ENCODE measurements around the gene GGA2. TPM values are rescaled to one million over a fixed set of nuclear protein-coding genes. Genes with fewer than 3 reads are reported as not detected.
"Not testable (repeated sequence)": the region's sequence is repeated elsewhere in the genome, so short reads cannot be mapped to it uniquely, and the experiment has no call there.

Gene GGA2
- polyA plus RNA-seq, 3 donors: 17.6 to 33.4 (median 22.8) TPM

DNA sequence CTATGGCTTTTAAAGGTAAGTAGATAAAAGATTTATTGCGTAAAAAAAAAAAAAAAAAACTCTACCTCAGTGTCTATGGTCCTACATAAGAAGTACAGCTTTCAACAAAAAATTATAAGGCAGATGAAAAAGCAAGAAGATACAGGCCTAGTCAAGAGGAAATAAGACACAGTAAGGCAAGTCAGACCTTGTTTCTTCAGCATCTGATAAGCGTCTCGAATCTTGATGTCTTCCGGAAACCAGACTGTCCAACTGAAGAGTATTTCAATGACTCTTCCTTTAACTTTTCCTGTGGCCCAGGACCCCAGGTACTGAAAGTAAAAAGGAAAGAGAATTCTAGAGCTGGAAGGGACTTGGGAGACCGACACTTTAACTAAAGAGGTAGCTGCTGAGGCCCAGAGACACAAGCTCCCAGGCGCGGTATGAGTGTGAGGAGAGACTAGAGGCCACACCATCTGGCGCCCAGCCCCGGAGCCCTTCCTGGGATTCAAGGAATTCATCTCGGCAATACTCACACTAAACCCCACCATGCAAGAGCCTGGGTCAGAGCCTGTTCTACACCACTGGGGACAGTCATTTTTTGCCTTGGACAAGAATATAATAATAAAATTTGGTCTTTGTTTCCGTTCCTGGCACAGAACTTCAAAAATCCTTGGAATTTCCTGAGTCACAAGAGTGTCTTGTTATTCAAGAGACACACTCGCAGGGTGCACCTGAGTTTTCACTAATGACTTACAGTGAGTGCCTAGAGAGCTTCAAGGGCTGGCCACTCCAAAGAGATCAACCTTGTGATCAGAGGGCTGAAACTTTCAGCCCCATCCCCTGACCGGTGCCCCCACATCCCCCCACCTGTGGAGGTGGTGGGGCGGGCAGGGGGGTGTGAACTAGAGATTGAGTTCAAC lies 18.6 kb downstream of the GGA2 start:
- no peak overlapping the region for H3K27ac ChIP-seq (ENCODE audit: low read depth, low read length)
- WGBS, 3 donors: 79 to 84% (median 79%) methylated on average over 14 of the region's 14 CpGs

DNA sequence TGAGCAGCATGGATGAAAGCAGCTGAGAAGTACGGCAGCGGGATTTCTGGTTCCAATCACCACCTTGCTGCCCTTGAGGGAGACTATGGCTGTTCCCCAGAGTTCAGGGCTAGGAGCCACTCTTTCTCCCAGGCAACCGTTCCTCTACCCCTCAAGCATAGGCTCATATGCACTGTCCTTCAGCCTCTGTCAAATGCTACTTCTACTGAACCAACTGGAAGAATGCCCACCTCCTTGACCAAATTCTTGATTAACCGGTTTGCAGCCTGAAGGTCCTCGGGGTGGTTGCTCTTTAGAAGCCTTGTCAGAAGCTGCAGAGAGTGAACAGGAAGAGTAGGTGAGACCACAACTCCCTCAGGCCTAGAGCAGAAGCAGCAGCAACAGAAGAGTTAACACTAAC lies 23.8 kb downstream of the GGA2 start:
- WGBS, 3 donors: 45 to 97% (median 95%) methylated on average over 5 of the region's 5 CpGs

GRCh38 chr16:23485841-23486240 lies 24.5 kb downstream of the GGA2 start:
- H3K27ac ChIP-seq (ENCODE audit: low read depth, low read length): no peak overlapping the region
- 93 to 96% (median 96%) methylated on average over 8 of the region's 8 CpGs for WGBS, 3 donors

More for the DNA sequence above, 23.8 kb downstream of the GGA2 start:
- no peak overlapping the region for H3K27ac ChIP-seq (ENCODE audit: low read depth, low read length)

- H3K27ac ChIP-seq (ENCODE audit: low read depth, low read length): no peak overlapping the region
- WGBS, 3 donors: 84 to 92% (median 88%) methylated on average over 2 of the region's 2 CpGs
Measured at GRCh38 chr16:23485257-23485614, 25.1 kb downstream of the GGA2 start.

- H3K27ac ChIP-seq (ENCODE audit: low read depth, low read length): no peak overlapping the region
- WGBS, 3 donors: 73 to 88% (median 77%) methylated on average over 8 of the region's 8 CpGs
Measured at GRCh38 chr16:23484510-23485256, 25.6 kb downstream of the GGA2 start.

DNA sequence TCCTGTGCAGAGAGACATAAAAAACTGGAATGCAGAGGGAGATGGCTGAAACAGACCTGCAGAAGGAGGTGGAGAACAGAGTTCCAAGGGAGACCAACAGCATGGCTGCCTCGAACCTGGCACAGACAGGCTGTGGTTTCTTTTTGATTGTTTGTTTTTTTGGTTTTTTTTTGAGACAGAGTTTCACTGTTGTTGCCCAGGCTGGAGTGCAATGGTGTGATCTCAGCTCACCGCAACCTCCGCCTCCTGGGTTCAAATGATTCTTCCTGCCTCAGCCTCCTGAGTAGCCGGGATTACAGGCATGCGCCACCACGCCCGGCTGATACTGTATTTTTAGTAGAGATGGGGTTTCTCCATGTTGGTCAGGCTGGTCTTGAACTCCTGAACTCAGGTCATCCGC lies 26.8 kb downstream of the GGA2 start:
- 94 to 96% (median 96%) methylated on average over 8 of the region's 8 CpGs for WGBS, 3 donors
- H3K27ac ChIP-seq (ENCODE audit: low read depth, low read length): not testable (repeated sequence)

GRCh38 chr16:23482778-23483177 lies 27.5 kb downstream of the GGA2 start:
- 87 to 92% (median 90%) methylated on average over 14 of the region's 14 CpGs for WGBS, 3 donors
- no peak overlapping the region for H3K27ac ChIP-seq (ENCODE audit: low read depth, low read length)

DNA sequence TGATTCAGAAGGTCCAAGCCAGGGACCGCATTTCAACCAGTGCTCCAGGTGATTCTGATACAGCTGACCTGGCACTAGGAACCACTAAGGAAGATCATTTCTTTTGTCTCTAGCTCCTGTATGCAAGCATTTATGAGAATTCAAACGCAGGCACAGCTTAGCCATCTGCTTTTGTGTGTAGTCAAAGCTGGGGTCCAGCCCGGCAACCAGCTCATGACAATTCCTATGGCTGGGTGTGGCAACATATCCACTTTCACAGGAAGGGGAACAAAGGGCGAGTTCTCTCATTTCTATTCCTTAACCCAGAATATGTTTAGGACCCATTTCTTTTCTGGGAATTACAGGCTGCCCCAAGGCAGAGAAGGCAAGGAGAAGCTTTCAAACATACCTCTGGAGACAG lies 30.0 kb downstream of the GGA2 start:
- 82 to 91% (median 84%) methylated on average over 4 of the region's 4 CpGs for WGBS, 3 donors
- H3K27ac ChIP-seq (ENCODE audit: low read depth, low read length): no peak overlapping the region

- 88 to 97% (median 91%) methylated on average over 3 of the region's 3 CpGs for WGBS, 3 donors
- no peak overlapping the region for H3K27ac ChIP-seq (ENCODE audit: low read depth, low read length)
Measured at GRCh38 chr16:23479138-23479537, 31.2 kb downstream of the GGA2 start.

DNA sequence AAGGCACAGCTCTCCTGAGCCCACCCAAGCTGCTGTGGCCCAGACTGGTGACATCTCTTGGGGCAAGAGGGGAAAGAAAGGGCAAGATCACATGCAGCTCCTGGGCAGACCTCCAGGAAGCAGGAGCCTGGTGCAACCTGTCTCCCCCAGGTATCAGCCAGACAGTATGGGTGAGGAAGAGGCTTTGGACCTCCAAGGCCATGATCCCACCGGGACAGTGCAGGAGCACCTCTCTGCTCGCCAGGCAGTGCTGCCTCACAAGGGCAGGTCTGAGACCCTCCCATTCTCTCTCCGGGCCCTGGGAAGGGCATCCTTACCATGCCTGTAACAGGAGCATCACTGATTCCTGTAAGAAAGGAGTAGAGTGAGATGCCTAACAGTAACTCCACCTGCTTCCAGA lies 31.7 kb downstream of the GGA2 start:
- no peak overlapping the region for H3K27ac ChIP-seq (ENCODE audit: low read depth, low read length)
- 92 to 99% (median 96%) methylated on average over 3 of the region's 3 CpGs for WGBS, 3 donors

DNA sequence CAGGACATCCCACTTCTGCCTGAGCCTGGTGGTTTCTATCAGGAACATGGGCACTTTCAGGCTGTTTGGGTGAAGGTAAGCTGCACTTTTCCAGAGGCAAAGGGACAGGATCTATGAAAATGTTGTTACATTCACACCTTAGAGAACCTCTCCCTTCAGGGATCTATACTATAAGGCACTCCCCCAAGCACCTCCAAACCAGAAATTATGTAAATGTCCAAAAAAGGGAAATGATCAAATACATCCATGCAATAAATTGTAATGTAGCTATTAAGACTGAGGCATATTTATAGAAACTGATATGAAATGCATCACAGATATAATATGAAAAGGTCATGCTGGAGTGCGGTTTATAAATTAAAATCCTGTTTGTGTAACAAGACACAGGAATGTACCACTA lies 34.0 kb downstream of the GGA2 start:
- no peak overlapping the region for H3K27ac ChIP-seq (ENCODE audit: low read depth, low read length)
- WGBS, 3 donors: 91 to 96% (median 95%) methylated on average over 1 of the region's 1 CpG

- WGBS, 3 donors: 67 to 85% (median 73%) methylated on average over 6 of the region's 6 CpGs
- H3K27ac ChIP-seq (ENCODE audit: low read depth, low read length): no peak overlapping the region
Measured at GRCh38 chr16:23469814-23470213, 40.5 kb downstream of the GGA2 start.

GRCh38 chr16:23466162-23466885 lies 44.0 kb downstream of the GGA2 start:
- no peak overlapping the region for H3K27ac ChIP-seq (ENCODE audit: low read depth, low read length)
- WGBS, 3 donors: 83 to 93% (median 89%) methylated on average over 4 of the region's 4 CpGs

DNA sequence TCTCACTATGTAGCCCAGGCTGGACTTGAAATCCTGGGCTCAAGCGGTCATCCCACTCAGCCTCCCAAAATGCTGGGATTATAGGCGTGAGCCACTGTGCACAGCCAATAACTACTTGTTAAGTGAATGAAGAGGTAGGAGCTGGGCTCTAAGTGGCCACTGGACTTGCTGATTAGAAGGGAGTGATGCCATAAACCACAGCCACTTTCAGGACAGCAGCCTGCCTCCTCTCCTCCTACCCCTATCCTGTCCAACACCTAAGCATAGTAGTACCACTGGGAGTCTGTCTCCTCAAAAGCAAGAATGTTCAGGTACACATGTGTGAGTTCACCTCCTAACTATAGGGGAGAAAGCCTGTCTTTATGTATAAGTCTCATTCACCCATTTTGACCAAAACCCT lies 45.1 kb downstream of the GGA2 start:
- 95 to 100% (median 97%) methylated on average over 2 of the region's 2 CpGs for WGBS, 3 donors
- H3K27ac ChIP-seq (ENCODE audit: low read depth, low read length): no peak overlapping the region

DNA sequence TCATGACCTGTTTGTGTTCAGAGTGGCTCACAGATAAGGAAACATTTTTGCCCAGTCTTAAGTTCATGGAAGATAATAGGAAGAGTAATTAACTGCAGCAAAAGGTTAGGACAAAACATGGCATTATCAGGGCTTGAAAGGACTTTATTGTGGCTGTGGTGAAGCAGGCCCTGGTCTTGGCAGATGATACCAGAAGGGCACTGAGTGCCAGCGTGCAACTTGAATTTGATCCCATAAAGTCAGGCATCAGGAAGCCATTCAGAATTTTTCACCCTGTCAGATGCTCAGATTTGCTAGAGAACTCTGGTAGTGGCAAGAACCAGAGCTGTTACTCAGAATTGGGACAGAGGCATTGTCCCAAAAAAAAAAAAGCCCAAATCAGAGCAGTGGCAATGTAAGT lies 46.1 kb downstream of the GGA2 start:
- no peak overlapping the region for H3K27ac ChIP-seq (ENCODE audit: low read depth, low read length)
- WGBS, 3 donors: 71 to 78% (median 73%) methylated on average over 1 of the region's 1 CpG

- WGBS, 3 donors: 27 to 46% (median 41%) methylated on average over 5 of the region's 6 CpGs
- not testable (repeated sequence) for H3K27ac ChIP-seq (ENCODE audit: low read depth, low read length)
Measured at GRCh38 chr16:23462994-23463393, 47.3 kb downstream of the GGA2 start.

DNA sequence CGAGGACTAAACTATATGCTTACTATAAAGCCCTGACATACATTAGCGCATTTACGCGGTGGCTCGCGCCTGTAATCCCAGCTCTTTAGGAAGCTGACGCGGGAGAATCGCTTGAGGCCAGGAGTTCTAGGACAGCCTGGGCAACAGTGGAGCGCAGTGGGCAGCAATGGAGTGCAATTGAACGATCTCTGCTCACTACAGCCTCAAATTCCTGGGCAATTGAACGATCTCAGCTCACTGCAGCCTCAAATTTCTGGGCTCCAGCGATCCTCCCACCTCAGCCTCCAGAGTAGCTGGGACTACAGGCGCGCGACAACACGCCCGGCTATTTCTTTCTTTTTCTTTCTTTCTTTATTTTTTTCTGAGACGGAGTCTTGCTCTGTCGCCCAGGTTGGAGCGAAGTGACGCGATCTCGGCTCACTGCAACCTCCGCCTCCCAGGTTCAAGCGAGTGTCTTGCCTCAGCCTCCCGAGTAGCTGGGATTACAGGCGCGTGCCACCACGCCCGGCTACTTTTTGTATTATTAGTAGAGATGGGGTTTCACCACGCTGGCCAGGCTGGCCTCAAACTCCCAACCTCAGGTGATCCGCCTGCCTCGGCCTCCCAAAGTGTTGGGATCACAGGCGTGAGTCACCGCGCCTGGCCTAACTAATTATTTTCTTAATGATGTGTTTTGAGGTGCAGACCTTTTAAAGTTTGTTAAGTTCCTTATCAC lies 56.8 kb downstream of the GGA2 start:
- no peak overlapping the region for H3K27ac ChIP-seq (ENCODE audit: low read depth, low read length)
- WGBS, 3 donors: 53 to 58% (median 54%) methylated on average over 37 of the region's 37 CpGs

DNA sequence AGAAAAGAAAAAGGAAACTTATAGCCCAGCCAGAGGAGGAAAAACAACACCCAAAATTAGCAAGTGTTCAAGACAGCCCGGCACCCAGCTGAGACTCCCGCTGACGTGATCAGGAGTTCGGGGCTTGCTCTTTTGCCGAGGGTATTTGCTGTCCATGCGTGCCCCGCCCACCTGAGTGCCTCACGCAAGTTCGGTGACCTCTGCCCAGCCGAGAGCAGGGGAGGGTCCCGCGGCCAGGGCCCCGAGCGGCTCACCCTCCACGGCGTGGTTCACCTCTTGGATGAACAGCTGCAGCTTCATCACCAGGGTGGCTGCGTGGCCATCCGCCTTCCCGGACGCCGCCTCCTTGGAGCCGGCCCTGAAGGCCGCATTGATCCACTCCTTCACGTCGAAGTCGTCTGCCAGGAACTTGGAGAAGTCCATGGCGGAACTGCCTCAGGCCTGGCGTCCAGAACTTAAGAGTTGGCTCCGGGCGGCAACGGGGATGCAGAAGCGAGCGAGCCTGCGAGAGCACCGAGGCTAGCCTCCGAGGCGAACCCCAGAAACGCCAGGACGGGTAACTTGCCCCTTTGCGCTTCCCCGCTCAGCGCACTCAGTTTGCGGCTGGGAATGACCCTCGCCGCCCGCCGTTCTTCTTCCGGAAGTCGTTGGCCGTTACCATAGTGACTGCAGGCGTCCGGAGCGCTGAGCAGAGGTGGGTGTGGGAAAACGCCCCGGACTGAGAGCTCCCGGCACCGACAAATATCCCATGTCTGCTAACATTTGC lies 57.5 kb downstream of the GGA2 start, which contains the start of gene COG7:
TSS of gene COG7 (minus strand) at position 618 of the 766 bp plus-strand sequence. CDS start at position 423, 195 bp downstream.
- 0% methylated on average over 57 of the region's 57 CpGs for WGBS, 3 donors

More for the DNA sequence above, 57.5 kb downstream of the GGA2 start, which contains the start of gene COG7:
- H3K27ac ChIP-seq (ENCODE audit: low read depth, low read length): no peak within 1 kb of the TSS
